Transverse colon (tissue), 4 donors: ENCODE measurements around the gene ZFY. TPM values are rescaled to one million over a fixed set of nuclear protein-coding genes. Genes with fewer than 3 reads are reported as not detected.

Experiments
- DNase-seq: peaks from one replicate; pipeline ENCODE4 v3.0.0-alpha.2; 2019
- H3K27ac ChIP-seq, 4 donors: fragments of 200-600 bp; sonication (generic); 2 replicates each; pipeline ENCODE4 v1.5.1; 2016 to 2018; ENCODE audit warnings: inconsistent platforms in 4 of 4
- H3K27me3 ChIP-seq: fragments of 200-600 bp; sonication (generic); 2 replicates; pipeline ENCODE4 v1.5.1; 2017; ENCODE audit warnings: inconsistent platforms
- H3K36me3 ChIP-seq, 4 donors: fragments of 200-600 bp; sonication (generic); 2 replicates each; pipeline ENCODE4 v1.5.1; 2017 to 2019; ENCODE audit warnings: inconsistent platforms in 4 of 4
- H3K4me1 ChIP-seq, 4 donors: fragments of 200-600 bp; sonication (generic); 2 replicates each; pipeline ENCODE4 v1.5.1; 2017 to 2020; ENCODE audit warnings: inconsistent platforms in 4 of 4
- H3K4me3 ChIP-seq, 4 donors: fragments of 200-600 bp; sonication (generic); 1 replicate in 1 of 4; 2 replicates in 3 of 4; pipeline versions ENCODE4 v1.5.1 to v1.6.1; 2017 to 2019; ENCODE audit warnings: inconsistent platforms in 4 of 4
- H3K9me3 ChIP-seq, 2 donors: fragments of 200-600 bp; sonication (generic); 2 replicates each; pipeline ENCODE4 v1.5.1; 2017 to 2019; ENCODE audit warnings: inconsistent platforms in 2 of 2
- CTCF ChIP-seq, 5 experiments: fragments of 200-600 bp in 3 of 5; fragments of 450-650 bp in 2 of 5; sonication (generic) in 3 of 5; IDR thresholded peaks; 1 replicate in 2 of 5; 2 replicates in 3 of 5; pipeline ENCODE4 v1.5.1; 2016 to 2017; ENCODE audit warnings: antibody characterized with exemption in 5 of 5, inconsistent platforms in 3 of 5, mild to moderate bottlenecking in 2 of 5, moderate library complexity in 1 of 5
- EP300 ChIP-seq: sonication (generic); formaldehyde crosslinking; IDR thresholded peaks from one replicate; pipeline ENCODE4 v1.6.1; 2017; ENCODE audit warnings: antibody characterized with exemption, low read depth
- POLR2A ChIP-seq: fragments of 450-650 bp; IDR thresholded peaks from one replicate; pipeline ENCODE4 v1.6.1; 2016; ENCODE audit warnings: antibody characterized with exemption, mild to moderate bottlenecking, moderate library complexity
- POLR2AphosphoS5 ChIP-seq, 3 donors: sonication (generic); formaldehyde crosslinking; IDR thresholded peaks; one replicate each; pipeline ENCODE4 v1.6.1; 2016; ENCODE audit warnings: antibody characterized with exemption in 3 of 3
- WGBS, 2 donors: methylation state at CpG; one replicate each; pipeline ENCODE4 v1.1.5; 2018; ENCODE audit warnings: low coverage in 1 of 2; 5-methylcytosine and 5-hydroxymethylcytosine counted together
- in situ Hi-C, 4 donors: fragments of 200-750 bp; cut with MboI; loops; one replicate each; pipeline versions ENCODE4 v1.15.0 to v1.15.1; 2017; ENCODE audit warnings: low sequenced_read_pairs in 3 of 4, low pct_ligation_motif_present in 1 of 4, low pct_unique_long_range_greater_than_20kb in 1 of 4
- intact Hi-C: fragments of 100-400 bp; cut with DNase I; formaldehyde crosslinking; loops from one replicate; pipeline ENCODE4 v1.15.1; 2023; ENCODE audit warnings: low total_unique reads
- small RNA-seq, 4 donors: library from RNA; depleted of rRNA; stranded (forward); fragments of <200 nt; gene quantifications; one replicate each; pipeline ENCODE3, GENCODE V24; 2016
- total RNA-seq, 4 donors: library from RNA; depleted of rRNA; stranded (reverse); fragments of >200 nt; gene quantifications; one replicate each; pipeline ENCODE4 v1.1.0, GENCODE V29; 2016

Gene ZFY
- total RNA-seq, 4 donors from 2014 or later, result 12.7 to 15.8 TPM; not detected in 2

- Histone ChIP-seq H3K9me3 (no peaks in the 10 kb centered on the region), H3K36me3 (no peaks in the 10 kb centered on the region), H3K4me3 (no peak overlapping the region), H3K27ac (no peak overlapping the region), H3K27me3 (no peaks in the 10 kb centered on the region), H3K4me1 (no peaks in the 10 kb centered on the region)
- WGBS, 2 donors, result 80% methylated on average over 1 of the region's 2 CpGs; no CpG with 5 or more reads in 1 of the 2 donors
- intact Hi-C loops, result no loop called here
- no peak for DNase-seq
- TF ChIP-seq POLR2AphosphoS5 (IDR thresholded peaks at IDR 0.05) (no peak), EP300 (no peak), POLR2A (no peak), CTCF (IDR thresholded peaks at IDR 0.05) (no peak)
- in situ Hi-C loops, result no loop called here
Measured at GRCh38 chrY:3021176-3021575, 86.0 kb downstream of the ZFY start.

GRCh38 chrY:3023606-3024005, 88.4 kb downstream of the ZFY start:
- in situ Hi-C loops (no loop called here), intact Hi-C loops (no loop called here)
- DNase-seq, result no peak
- Histone ChIP-seq H3K4me3 (no peak overlapping the region), H3K27ac (no peak overlapping the region), H3K4me1 (no peaks in the 10 kb centered on the region), H3K36me3 (no peaks in the 10 kb centered on the region), H3K9me3 (no peaks in the 10 kb centered on the region), H3K27me3 (no peaks in the 10 kb centered on the region)
- no peak for TF ChIP-seq POLR2AphosphoS5 (IDR thresholded peaks at IDR 0.05)
- no peak for TF ChIP-seq EP300
- TF ChIP-seq CTCF (IDR thresholded peaks at IDR 0.05), result no peak
- TF ChIP-seq POLR2A, result no peak
- no CpG with 5 or more reads among the region's 2 CpGs for WGBS, 2 donors

GRCh38 chrY:3025357-3025756, 90.2 kb downstream of the ZFY start:
- no peak for DNase-seq
- no peaks in the 10 kb centered on the region for H3K4me1 ChIP-seq
- no peak overlapping the region for H3K4me3 ChIP-seq
- H3K9me3 ChIP-seq, result no peaks in the 10 kb centered on the region
- no peak for TF ChIP-seq POLR2AphosphoS5 (IDR thresholded peaks at IDR 0.05)
- TF ChIP-seq POLR2A, result no peak
- no peak for TF ChIP-seq CTCF (IDR thresholded peaks at IDR 0.05)
- no peak for TF ChIP-seq EP300
- H3K36me3 ChIP-seq, result no peaks in the 10 kb centered on the region
- WGBS, 2 donors, result 100% methylated on average over 1 of the region's 1 CpG; no CpG with 5 or more reads in 1 of the 2 donors
- in situ Hi-C loops, result no loop called here
- H3K27me3 ChIP-seq, result no peaks in the 10 kb centered on the region
- no peak overlapping the region for H3K27ac ChIP-seq
- intact Hi-C loops, result no loop called here

Small RNAs within 50 kb of the gene (small RNA-seq; reads per million reads assigned to genes)
- gene EEF1A1P41, result 0 reads per million in 4 donors

Other genes with a start within 250 kb of the ZFY start
- gene SRY, start 147.7 kb upstream of the ZFY start, total RNA-seq, result not detected
- 100 to 1,000 TPM in 2 of 4 donors, not detected in 2; 125 to 177 TPM for gene RPS4Y1, start 93.8 kb upstream of the ZFY start, total RNA-seq